HEK293 (cell line): Measurements from ENCODE around the gene SBF2.

Source experiments
- FEZF1 ChIP-seq: fragments of 450-650 bp; formaldehyde crosslinking; IDR thresholded peaks from 2 replicates; pipeline ENCODE4 v1.5.1; 2016; ENCODE audit warnings: missing biosample characterization, missing genetic modification characterization
- GLI2 ChIP-seq: fragments of 450-650 bp; formaldehyde crosslinking; IDR thresholded peaks from 2 replicates; pipeline ENCODE4; 2017; ENCODE audit warnings: missing biosample characterization, missing genetic modification characterization, low read depth, borderline replicate concordance
- KLF8 ChIP-seq: fragments of 450-650 bp; formaldehyde crosslinking; IDR thresholded peaks from 2 replicates; pipeline ENCODE4 v1.5.1; 2016; ENCODE audit warnings: missing biosample characterization, missing genetic modification characterization
- OVOL3 ChIP-seq: fragments of 450-650 bp; formaldehyde crosslinking; IDR thresholded peaks from 2 replicates; pipeline ENCODE4 v1.5.1; 2016; ENCODE audit warnings: missing biosample characterization, missing genetic modification characterization
- PRDM10 ChIP-seq: fragments of 450-650 bp; formaldehyde crosslinking; IDR thresholded peaks from 2 replicates; pipeline ENCODE4 v1.5.1; 2016; ENCODE audit warnings: missing biosample characterization, missing genetic modification characterization
- PRDM4 ChIP-seq: fragments of 450-650 bp; formaldehyde crosslinking; IDR thresholded peaks from 2 replicates; pipeline ENCODE4 v1.5.1; 2017; ENCODE audit warnings: missing biosample characterization, missing genetic modification characterization
- REPIN1 ChIP-seq: fragments of 450-650 bp; formaldehyde crosslinking; IDR thresholded peaks from 2 replicates; pipeline ENCODE4 v1.5.1; 2017; ENCODE audit warnings: missing biosample characterization, missing genetic modification characterization, low read depth
- ZBTB26 ChIP-seq: fragments of 450-650 bp; formaldehyde crosslinking; optimal IDR thresholded peaks from 2 replicates; pipeline ENCODE3; 2016; ENCODE audit warnings: missing biosample characterization, mild to moderate bottlenecking, missing genetic modification characterization
- ZNF560 ChIP-seq: fragments of 450-650 bp; formaldehyde crosslinking; IDR thresholded peaks from 2 replicates; pipeline ENCODE4 v1.5.1; 2017; ENCODE audit warnings: missing biosample characterization, missing genetic modification characterization, borderline replicate concordance
- ZNF621 ChIP-seq: fragments of 450-650 bp; formaldehyde crosslinking; IDR thresholded peaks from 2 replicates; pipeline ENCODE4 v1.5.1; 2017; ENCODE audit warnings: missing biosample characterization, missing genetic modification characterization
- ZNF639 ChIP-seq: fragments of 450-650 bp; formaldehyde crosslinking; IDR thresholded peaks from 2 replicates; pipeline ENCODE4 v1.5.1; 2016; ENCODE audit warnings: missing biosample characterization, missing genetic modification characterization
- ZNF768 ChIP-seq: fragments of 450-650 bp; formaldehyde crosslinking; IDR thresholded peaks from 2 replicates; pipeline ENCODE4 v1.5.1; 2018; ENCODE audit warnings: missing biosample characterization, mild to moderate bottlenecking, missing genetic modification characterization
- ZSCAN4 ChIP-seq: fragments of 450-650 bp; formaldehyde crosslinking; IDR thresholded peaks from 2 replicates; pipeline ENCODE4 v1.5.1; 2017; ENCODE audit warnings: missing biosample characterization, missing genetic modification characterization
- TF ChIP-seq, protein P1 (sequence below): fragments of 450-650 bp; formaldehyde crosslinking; IDR thresholded peaks from 2 replicates; pipeline ENCODE4 v1.5.1; 2016; ENCODE audit warnings: missing biosample characterization, missing genetic modification characterization, low read depth
- TF ChIP-seq, protein P2 (sequence below): fragments of 450-650 bp; formaldehyde crosslinking; IDR thresholded peaks from 2 replicates; pipeline ENCODE4 v1.5.1; 2016; ENCODE audit warnings: missing biosample characterization, missing genetic modification characterization, borderline replicate concordance
- TF ChIP-seq, protein P3 (sequence below): fragments of 450-650 bp; formaldehyde crosslinking; IDR thresholded peaks from 2 replicates; pipeline ENCODE4 v1.5.0; 2017; ENCODE audit warnings: missing biosample characterization, missing genetic modification characterization, borderline replicate concordance

The SBF2 gene

GRCh38 chr11:10303558-10304363 lies 9.7 kb upstream of the SBF2 start (continued):
- TF ChIP-seq, protein P1, sequence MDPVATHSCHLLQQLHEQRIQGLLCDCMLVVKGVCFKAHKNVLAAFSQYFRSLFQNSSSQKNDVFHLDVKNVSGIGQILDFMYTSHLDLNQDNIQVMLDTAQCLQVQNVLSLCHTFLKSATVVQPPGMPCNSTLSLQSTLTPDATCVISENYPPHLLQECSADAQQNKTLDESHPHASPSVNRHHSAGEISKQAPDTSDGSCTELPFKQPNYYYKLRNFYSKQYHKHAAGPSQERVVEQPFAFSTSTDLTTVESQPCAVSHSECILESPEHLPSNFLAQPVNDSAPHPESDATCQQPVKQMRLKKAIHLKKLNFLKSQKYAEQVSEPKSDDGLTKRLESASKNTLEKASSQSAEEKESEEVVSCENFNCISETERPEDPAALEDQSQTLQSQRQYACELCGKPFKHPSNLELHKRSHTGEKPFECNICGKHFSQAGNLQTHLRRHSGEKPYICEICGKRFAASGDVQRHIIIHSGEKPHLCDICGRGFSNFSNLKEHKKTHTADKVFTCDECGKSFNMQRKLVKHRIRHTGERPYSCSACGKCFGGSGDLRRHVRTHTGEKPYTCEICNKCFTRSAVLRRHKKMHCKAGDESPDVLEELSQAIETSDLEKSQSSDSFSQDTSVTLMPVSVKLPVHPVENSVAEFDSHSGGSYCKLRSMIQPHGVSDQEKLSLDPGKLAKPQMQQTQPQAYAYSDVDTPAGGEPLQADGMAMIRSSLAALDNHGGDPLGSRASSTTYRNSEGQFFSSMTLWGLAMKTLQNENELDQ (tag by site-specific recombination) = no peak
- TF ChIP-seq ZNF768 (tag by site-specific recombination) = no peak
- TF ChIP-seq REPIN1 (tag by site-specific recombination) = no peak
- TF ChIP-seq ZBTB26 = no peak
- no peak for TF ChIP-seq ZNF621
- TF ChIP-seq ZNF560 (tag by site-specific recombination) = no peak
- TF ChIP-seq ZNF639 (tag by site-specific recombination) = no peak
- TF ChIP-seq ZSCAN4 = no peak
- TF ChIP-seq, protein P2, sequence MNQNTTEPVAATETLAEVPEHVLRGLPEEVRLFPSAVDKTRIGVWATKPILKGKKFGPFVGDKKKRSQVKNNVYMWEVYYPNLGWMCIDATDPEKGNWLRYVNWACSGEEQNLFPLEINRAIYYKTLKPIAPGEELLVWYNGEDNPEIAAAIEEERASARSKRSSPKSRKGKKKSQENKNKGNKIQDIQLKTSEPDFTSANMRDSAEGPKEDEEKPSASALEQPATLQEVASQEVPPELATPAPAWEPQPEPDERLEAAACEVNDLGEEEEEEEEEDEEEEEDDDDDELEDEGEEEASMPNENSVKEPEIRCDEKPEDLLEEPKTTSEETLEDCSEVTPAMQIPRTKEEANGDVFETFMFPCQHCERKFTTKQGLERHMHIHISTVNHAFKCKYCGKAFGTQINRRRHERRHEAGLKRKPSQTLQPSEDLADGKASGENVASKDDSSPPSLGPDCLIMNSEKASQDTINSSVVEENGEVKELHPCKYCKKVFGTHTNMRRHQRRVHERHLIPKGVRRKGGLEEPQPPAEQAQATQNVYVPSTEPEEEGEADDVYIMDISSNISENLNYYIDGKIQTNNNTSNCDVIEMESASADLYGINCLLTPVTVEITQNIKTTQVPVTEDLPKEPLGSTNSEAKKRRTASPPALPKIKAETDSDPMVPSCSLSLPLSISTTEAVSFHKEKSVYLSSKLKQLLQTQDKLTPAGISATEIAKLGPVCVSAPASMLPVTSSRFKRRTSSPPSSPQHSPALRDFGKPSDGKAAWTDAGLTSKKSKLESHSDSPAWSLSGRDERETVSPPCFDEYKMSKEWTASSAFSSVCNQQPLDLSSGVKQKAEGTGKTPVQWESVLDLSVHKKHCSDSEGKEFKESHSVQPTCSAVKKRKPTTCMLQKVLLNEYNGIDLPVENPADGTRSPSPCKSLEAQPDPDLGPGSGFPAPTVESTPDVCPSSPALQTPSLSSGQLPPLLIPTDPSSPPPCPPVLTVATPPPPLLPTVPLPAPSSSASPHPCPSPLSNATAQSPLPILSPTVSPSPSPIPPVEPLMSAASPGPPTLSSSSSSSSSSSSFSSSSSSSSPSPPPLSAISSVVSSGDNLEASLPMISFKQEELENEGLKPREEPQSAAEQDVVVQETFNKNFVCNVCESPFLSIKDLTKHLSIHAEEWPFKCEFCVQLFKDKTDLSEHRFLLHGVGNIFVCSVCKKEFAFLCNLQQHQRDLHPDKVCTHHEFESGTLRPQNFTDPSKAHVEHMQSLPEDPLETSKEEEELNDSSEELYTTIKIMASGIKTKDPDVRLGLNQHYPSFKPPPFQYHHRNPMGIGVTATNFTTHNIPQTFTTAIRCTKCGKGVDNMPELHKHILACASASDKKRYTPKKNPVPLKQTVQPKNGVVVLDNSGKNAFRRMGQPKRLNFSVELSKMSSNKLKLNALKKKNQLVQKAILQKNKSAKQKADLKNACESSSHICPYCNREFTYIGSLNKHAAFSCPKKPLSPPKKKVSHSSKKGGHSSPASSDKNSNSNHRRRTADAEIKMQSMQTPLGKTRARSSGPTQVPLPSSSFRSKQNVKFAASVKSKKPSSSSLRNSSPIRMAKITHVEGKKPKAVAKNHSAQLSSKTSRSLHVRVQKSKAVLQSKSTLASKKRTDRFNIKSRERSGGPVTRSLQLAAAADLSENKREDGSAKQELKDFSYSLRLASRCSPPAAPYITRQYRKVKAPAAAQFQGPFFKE (tag by site-specific recombination) = no peak
- TF ChIP-seq PRDM10 = peak; percentile 46
- TF ChIP-seq FEZF1 = no peak
- TF ChIP-seq GLI2 = no peak
- TF ChIP-seq, protein P3, sequence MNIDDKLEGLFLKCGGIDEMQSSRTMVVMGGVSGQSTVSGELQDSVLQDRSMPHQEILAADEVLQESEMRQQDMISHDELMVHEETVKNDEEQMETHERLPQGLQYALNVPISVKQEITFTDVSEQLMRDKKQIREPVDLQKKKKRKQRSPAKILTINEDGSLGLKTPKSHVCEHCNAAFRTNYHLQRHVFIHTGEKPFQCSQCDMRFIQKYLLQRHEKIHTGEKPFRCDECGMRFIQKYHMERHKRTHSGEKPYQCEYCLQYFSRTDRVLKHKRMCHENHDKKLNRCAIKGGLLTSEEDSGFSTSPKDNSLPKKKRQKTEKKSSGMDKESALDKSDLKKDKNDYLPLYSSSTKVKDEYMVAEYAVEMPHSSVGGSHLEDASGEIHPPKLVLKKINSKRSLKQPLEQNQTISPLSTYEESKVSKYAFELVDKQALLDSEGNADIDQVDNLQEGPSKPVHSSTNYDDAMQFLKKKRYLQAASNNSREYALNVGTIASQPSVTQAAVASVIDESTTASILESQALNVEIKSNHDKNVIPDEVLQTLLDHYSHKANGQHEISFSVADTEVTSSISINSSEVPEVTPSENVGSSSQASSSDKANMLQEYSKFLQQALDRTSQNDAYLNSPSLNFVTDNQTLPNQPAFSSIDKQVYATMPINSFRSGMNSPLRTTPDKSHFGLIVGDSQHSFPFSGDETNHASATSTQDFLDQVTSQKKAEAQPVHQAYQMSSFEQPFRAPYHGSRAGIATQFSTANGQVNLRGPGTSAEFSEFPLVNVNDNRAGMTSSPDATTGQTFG (tag by site-specific recombination) = no peak
- no peak for TF ChIP-seq OVOL3
- no peak for TF ChIP-seq PRDM4 (tag by site-specific recombination)
- TF ChIP-seq KLF8 (tag by site-specific recombination) = 0 out of 2 replicates have a peak, but pooled peaks have one; percentile 16
